Lower lobe of right lung (tissue), 2 donors: ENCODE measurements around the gene SETD2. TPM values are rescaled to one million over a fixed set of nuclear protein-coding genes. Genes with fewer than 3 reads are reported as not detected.

Experiments used
- ATAC-seq, 2 donors: fragments of 200-7000 bp; cut with Tn5 transposase; one replicate each; pipeline ENCODE4 v1.9.1; 2020 to 2022; ENCODE audit warnings: mild to moderate bottlenecking in 2 of 2, moderate library complexity in 2 of 2
- DNase-seq: peaks from one replicate; pipeline ENCODE4 v3.0.0-alpha.2; 2020
- H3K27ac ChIP-seq: fragments of 200-600 bp; one replicate; pipeline ENCODE4 v1.8.0; 2022
- H3K27me3 ChIP-seq: fragments of 200-600 bp; one replicate; pipeline ENCODE4 v1.8.0; 2022; ENCODE audit warnings: low read depth
- H3K36me3 ChIP-seq: fragments of 200-600 bp; one replicate; pipeline ENCODE4 v1.8.0; 2022; ENCODE audit warnings: mild to moderate bottlenecking
- H3K4me1 ChIP-seq: fragments of 200-600 bp; one replicate; pipeline ENCODE4 v1.8.0; 2022
- H3K4me3 ChIP-seq: fragments of 200-600 bp; one replicate; pipeline ENCODE4 v1.8.0; 2022; ENCODE audit warnings: mild to moderate bottlenecking
- H3K9me3 ChIP-seq: fragments of 200-600 bp; one replicate; pipeline ENCODE4 v1.8.0; 2022
- intact Hi-C: fragments of 100-400 bp; cut with DNase I; formaldehyde crosslinking; loops from one replicate; pipeline ENCODE4 v1.11.0; 2022
- total RNA-seq: library from RNA; stranded (reverse); fragmentation: NEBNext Ultra II Directional; extraction: Animal tissue kit (Norgen Biotek cat#: 25700); gene quantifications from one replicate; pipeline ENCODE4 v1.2.1, GENCODE V29; 2021
- TF ChIP-seq, protein P1 (sequence below): fragments of 200-600 bp; IDR thresholded peaks from one replicate; pipeline ENCODE4 v1.8.0; 2022; ENCODE audit warnings: antibody characterized with exemption, mild to moderate bottlenecking
- donor health status: DM: no; HTN: yes; CAD: no; lungs with severe emphysema.

The SETD2 gene
- total RNA-seq, 1 donor from 2014 or later = 47.9 TPM

DNA sequence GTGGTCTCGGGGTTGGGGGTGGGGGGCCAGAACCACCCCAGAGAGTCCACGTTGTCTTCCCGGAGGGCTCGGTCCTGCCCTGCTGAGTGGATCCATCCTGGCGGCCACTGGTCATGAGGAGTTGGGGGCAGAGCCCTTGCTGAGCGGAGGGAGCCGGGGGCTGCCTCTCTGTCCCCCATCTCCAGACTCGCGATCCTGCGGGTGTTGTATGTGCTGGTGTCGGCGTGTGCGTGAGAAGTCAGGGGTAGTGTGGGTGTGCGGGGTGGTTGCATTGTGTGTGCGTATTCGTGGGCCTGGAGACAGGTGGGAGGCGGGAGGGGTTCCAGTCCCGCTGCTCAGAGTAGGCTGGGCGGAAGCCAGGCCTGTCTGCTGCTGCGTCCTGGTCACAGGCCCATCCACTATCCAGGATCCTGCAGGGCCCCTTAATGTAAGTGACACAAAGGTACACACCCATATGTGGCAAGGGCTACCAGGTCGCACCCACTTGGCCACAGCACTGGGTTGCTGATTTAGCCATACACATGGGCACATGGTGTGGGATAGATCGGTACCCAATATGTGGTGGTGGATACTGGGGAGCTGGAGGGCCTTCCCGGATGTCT, 153.7 kb downstream of the SETD2 start:
- ATAC-seq (no peak), DNase-seq (no peak)
- peak overlapping the region; percentile 70 for H3K4me3 ChIP-seq
- peak overlapping the region; percentile 90 for H3K27ac ChIP-seq
- H3K9me3 ChIP-seq = no peaks in the 10 kb centered on the region
- H3K27me3 ChIP-seq = no peaks in the 10 kb centered on the region
- TF ChIP-seq, protein P1, sequence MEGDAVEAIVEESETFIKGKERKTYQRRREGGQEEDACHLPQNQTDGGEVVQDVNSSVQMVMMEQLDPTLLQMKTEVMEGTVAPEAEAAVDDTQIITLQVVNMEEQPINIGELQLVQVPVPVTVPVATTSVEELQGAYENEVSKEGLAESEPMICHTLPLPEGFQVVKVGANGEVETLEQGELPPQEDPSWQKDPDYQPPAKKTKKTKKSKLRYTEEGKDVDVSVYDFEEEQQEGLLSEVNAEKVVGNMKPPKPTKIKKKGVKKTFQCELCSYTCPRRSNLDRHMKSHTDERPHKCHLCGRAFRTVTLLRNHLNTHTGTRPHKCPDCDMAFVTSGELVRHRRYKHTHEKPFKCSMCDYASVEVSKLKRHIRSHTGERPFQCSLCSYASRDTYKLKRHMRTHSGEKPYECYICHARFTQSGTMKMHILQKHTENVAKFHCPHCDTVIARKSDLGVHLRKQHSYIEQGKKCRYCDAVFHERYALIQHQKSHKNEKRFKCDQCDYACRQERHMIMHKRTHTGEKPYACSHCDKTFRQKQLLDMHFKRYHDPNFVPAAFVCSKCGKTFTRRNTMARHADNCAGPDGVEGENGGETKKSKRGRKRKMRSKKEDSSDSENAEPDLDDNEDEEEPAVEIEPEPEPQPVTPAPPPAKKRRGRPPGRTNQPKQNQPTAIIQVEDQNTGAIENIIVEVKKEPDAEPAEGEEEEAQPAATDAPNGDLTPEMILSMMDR = no peak
- H3K36me3 ChIP-seq = peaks cover 39% of the 10 kb centered on the region
- intact Hi-C loops = no loop called here
- peaks cover 17% of the 10 kb centered on the region for H3K4me1 ChIP-seq

DNA sequence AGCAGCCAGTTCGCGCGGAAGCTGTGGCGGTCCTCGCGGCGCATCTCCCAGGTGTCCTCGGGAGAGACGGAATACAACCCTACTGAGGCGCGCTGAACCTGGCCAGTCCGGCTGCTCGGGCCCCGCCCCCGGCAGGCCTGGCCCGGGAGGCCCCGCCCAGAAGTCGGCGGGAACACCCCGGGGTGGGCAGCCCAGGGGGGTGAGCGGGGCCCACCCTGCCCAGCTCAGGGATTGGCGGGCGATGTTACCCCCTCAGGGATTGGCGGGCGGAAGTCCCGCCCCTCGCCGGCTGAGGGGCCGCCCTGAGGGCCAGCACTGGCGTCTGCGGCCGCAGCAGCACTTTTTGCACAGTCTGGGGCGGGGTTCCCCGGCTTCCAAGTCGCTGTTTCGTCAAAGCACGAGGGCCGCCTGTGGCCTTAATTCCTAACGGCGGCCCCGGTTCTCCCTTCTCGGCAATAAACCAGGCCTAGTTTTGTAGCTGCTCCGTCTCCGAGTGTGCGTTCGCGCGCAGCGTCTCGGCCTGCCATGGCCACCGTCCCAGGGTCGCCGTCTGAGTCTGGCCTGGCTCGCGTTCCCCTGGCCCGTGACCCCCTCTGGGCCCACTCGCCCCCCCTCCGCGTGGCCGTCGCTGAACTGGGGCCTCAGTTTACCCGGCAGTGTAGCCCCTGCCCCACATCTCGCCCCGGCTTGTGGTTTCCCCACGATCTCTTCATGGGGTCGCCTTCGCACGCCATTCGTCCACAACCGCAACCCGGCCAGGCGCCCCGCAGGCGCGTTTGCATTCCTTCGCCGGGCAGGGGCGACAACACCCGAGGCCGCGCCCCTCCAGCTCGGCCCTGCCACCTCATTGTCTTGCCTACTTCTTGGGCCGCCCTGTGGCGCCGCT, 154.4 kb downstream of the SETD2 start:
- DNase-seq (peak; percentile 92), ATAC-seq (peak; percentile 95)
- Histone ChIP-seq H3K9me3 (no peaks in the 10 kb centered on the region), H3K4me3 (peak overlapping the region; percentile 70), H3K27ac (peak overlapping the region; percentile 90), H3K4me1 (peaks cover 17% of the 10 kb centered on the region), H3K36me3 (peaks cover 42% of the 10 kb centered on the region), H3K27me3 (no peaks in the 10 kb centered on the region)
- intact Hi-C loops = no loop called here
- TF ChIP-seq, protein P1 = no peak

DNA sequence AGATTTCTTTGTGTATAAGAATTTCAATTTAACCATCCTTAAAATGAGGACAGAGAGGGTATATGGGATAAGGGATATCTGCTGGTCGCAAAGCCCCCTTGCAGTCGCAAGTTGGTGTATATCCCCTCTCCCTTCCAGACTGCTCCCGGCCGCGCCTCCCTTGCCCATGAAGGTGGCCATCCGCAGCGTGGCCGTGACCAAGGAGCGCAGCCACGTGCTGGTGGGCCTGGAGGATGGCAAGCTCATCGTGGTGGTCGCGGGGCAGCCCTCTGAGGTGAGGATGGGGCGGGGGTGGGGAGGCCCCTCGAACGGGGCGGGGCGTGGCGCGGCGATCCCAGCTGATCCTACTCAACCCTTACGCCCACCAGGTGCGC, 155.1 kb downstream of the SETD2 start:
- Histone ChIP-seq H3K27me3 (no peaks in the 10 kb centered on the region), H3K4me1 (peaks cover 17% of the 10 kb centered on the region), H3K36me3 (peaks cover 47% of the 10 kb centered on the region), H3K9me3 (no peaks in the 10 kb centered on the region), H3K27ac (peak overlapping the region; percentile 90), H3K4me3 (peak overlapping the region; percentile 70)
- DNase-seq (no peak), ATAC-seq (no peak)
- intact Hi-C loops = no loop called here
- TF ChIP-seq, protein P1 = no peak

DNA sequence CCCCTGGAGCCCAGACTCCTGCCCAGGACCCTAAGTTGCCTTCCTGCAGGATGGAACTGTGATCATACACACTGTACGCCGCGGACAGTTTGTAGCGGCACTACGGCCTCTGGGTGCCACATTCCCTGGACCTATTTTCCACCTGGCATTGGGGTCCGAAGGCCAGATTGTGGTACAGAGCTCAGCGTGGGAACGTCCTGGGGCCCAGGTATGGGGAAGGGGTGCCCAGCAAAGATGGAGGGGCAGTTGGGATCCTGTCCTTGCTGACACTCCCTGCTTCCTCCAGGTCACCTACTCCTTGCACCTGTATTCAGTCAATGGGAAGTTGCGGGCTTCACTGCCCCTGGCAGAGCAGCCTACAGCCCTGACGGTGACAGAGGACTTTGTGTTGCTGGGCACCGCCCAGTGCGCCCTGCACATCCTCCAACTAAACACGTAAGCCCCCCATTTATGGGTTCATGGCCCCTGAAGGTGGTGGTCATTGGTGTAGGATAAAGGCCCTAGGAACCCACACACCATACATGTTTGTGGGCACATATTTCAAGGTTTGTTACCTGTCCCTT, 155.6 kb downstream of the SETD2 start:
- H3K4me3 ChIP-seq = peak overlapping the region; percentile 70
- DNase-seq = no peak
- peaks cover 17% of the 10 kb centered on the region for H3K4me1 ChIP-seq
- intact Hi-C loops = no loop called here
- H3K9me3 ChIP-seq = no peaks in the 10 kb centered on the region
- peaks cover 48% of the 10 kb centered on the region for H3K36me3 ChIP-seq
- no peaks in the 10 kb centered on the region for H3K27me3 ChIP-seq
- TF ChIP-seq, protein P1 = no peak
- H3K27ac ChIP-seq = no peak overlapping the region
- ATAC-seq = no peak

DNA sequence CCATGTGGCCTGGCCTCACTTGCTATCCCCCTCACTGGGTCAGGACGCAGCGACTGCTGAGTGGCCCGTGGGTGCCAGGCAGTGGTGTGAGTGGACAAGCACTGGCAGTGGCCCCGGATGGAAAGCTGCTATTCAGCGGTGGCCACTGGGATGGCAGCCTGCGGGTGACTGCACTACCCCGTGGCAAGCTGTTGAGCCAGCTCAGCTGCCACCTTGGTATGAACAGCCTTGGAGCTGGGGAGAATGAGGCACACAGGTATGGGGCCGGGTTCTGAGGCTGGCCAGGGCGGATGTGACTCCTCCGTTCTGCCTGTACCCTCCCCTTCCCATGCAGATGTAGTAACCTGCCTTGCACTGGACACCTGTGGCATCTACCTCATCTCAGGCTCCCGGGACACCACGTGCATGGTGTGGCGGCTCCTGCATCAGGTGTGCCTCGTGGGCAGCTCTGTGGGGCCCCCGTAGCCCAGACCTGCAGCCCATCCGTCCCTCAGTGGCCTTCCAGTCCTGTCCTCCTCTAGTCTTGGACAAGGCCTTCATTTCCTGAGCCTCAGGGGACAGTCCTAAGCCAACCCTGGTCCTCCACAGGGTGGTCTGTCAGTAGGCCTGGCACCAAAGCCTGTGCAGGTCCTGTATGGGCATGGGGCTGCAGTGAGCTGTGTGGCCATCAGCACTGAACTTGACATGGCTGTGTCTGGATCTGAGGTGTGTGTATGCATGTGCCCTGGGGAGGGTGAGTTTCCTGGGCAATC, 156.3 kb downstream of the SETD2 start:
- TF ChIP-seq, protein P1 = no peak
- Histone ChIP-seq H3K4me1 (peaks cover 17% of the 10 kb centered on the region), H3K9me3 (no peaks in the 10 kb centered on the region), H3K27ac (no peak overlapping the region), H3K4me3 (no peak overlapping the region), H3K36me3 (peaks cover 55% of the 10 kb centered on the region), H3K27me3 (no peaks in the 10 kb centered on the region)
- intact Hi-C loops = no loop called here
- DNase-seq = no peak
- no peak for ATAC-seq
